ENCODE measurements around the gene PPP1R1C. TPM values are rescaled to one million over a fixed set of nuclear protein-coding genes. Genes with fewer than 3 reads are reported as not detected.

Gene PPP1R1C
- polyA plus RNA-seq, 1 donor from 2014 or later, result not detected

- TF ChIP-seq RAD21 (conservative IDR thresholded peaks at IDR 0.05) (no peak), SMC3 (conservative IDR thresholded peaks at IDR 0.05; ENCODE audit: poor library complexity) (no peak), CTCF (IDR thresholded peaks at IDR 0.05; ENCODE audit: poor library complexity, severe bottlenecking) (no peak), EZH2 (IDR thresholded peaks at IDR 0.05; ENCODE audit: borderline replicate concordance, insufficient read depth, low read length, poor library complexity, severe bottlenecking) (no peak), TAF1 (IDR thresholded peaks at IDR 0.05; ENCODE audit: low read depth) (no peak), EP300 (conservative IDR thresholded peaks at IDR 0.05; ENCODE audit: poor library complexity, severe bottlenecking) (no peak), POLR2AphosphoS5 (IDR thresholded peaks at IDR 0.05) (no peak), MXI1 (conservative IDR thresholded peaks at IDR 0.05; ENCODE audit: poor library complexity, severe bottlenecking) (no peak)
- TF ChIP-seq, protein P1, sequence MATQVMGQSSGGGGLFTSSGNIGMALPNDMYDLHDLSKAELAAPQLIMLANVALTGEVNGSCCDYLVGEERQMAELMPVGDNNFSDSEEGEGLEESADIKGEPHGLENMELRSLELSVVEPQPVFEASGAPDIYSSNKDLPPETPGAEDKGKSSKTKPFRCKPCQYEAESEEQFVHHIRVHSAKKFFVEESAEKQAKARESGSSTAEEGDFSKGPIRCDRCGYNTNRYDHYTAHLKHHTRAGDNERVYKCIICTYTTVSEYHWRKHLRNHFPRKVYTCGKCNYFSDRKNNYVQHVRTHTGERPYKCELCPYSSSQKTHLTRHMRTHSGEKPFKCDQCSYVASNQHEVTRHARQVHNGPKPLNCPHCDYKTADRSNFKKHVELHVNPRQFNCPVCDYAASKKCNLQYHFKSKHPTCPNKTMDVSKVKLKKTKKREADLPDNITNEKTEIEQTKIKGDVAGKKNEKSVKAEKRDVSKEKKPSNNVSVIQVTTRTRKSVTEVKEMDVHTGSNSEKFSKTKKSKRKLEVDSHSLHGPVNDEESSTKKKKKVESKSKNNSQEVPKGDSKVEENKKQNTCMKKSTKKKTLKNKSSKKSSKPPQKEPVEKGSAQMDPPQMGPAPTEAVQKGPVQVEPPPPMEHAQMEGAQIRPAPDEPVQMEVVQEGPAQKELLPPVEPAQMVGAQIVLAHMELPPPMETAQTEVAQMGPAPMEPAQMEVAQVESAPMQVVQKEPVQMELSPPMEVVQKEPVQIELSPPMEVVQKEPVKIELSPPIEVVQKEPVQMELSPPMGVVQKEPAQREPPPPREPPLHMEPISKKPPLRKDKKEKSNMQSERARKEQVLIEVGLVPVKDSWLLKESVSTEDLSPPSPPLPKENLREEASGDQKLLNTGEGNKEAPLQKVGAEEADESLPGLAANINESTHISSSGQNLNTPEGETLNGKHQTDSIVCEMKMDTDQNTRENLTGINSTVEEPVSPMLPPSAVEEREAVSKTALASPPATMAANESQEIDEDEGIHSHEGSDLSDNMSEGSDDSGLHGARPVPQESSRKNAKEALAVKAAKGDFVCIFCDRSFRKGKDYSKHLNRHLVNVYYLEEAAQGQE (IDR thresholded peaks at IDR 0.05; ENCODE audit: borderline replicate concordance), result no peak
- no peaks in the 10 kb centered on the region for H4K20me1 ChIP-seq (ENCODE audit: insufficient read depth)
- no peak overlapping the region for H2AFZ ChIP-seq (ENCODE audit: low read depth, low read length)
- no peaks in the 10 kb centered on the region for H3F3A ChIP-seq (ENCODE audit: insufficient read depth, low read length, poor library complexity, severe bottlenecking)
- H3K79me2 ChIP-seq (replicated peaks; ENCODE audit: insufficient read depth, low read length), result no peaks in the 10 kb centered on the region
- H3K36me3 ChIP-seq (ENCODE audit: insufficient read depth, low read length), result no peaks in the 10 kb centered on the region
- H3K27ac ChIP-seq (ENCODE audit: low read length), result no peak overlapping the region
- H3K4me2 ChIP-seq (ENCODE audit: low read length), result no peak overlapping the region
- no peaks in the 10 kb centered on the region for H3K9me2 ChIP-seq (ENCODE audit: insufficient read depth, low read length)
- H3K9me3 ChIP-seq (ENCODE audit: low read length), result no peaks in the 10 kb centered on the region
- H3K4me3 ChIP-seq (ENCODE audit: low read length), result no peak overlapping the region
- no peaks in the 10 kb centered on the region for H3K27me3 ChIP-seq (ENCODE audit: insufficient read depth, low read depth, low read length)
- H3K9ac ChIP-seq (ENCODE audit: low read length), result no peak overlapping the region
These were observed 61.9 kb downstream of the PPP1R1C start for GRCh38 chr2:182047544-182047943.

DNA sequence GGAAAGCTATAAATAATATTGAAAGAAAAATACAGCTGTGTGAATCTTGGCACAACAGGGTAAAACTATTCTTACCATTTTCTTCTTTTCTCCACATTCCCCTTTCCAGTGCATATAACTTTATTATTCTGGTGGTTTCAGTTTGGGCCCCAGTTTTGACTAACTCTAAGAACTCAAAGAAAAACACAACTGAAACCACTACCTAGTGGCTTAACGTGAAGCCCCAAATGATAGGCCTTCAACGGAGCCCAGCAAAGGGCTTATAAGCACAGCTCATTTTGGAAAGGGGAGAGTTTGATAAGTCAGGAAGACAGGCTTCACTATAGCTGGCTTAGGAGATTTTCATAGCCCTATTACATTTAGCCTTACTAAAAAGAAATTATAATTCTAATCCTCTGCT lies 62.4 kb downstream of the PPP1R1C start:
- TF ChIP-seq EZH2 (IDR thresholded peaks at IDR 0.05; ENCODE audit: borderline replicate concordance, insufficient read depth, low read length, poor library complexity, severe bottlenecking) (no peak), POLR2AphosphoS5 (IDR thresholded peaks at IDR 0.05) (no peak), SMC3 (conservative IDR thresholded peaks at IDR 0.05; ENCODE audit: poor library complexity) (no peak), CTCF (IDR thresholded peaks at IDR 0.05; ENCODE audit: poor library complexity, severe bottlenecking) (no peak), TAF1 (IDR thresholded peaks at IDR 0.05; ENCODE audit: low read depth) (no peak), EP300 (conservative IDR thresholded peaks at IDR 0.05; ENCODE audit: poor library complexity, severe bottlenecking) (no peak), MXI1 (conservative IDR thresholded peaks at IDR 0.05; ENCODE audit: poor library complexity, severe bottlenecking) (no peak), RAD21 (conservative IDR thresholded peaks at IDR 0.05) (no peak)
- TF ChIP-seq, protein P1 (IDR thresholded peaks at IDR 0.05; ENCODE audit: borderline replicate concordance), result no peak
- Histone ChIP-seq H4K20me1 (ENCODE audit: insufficient read depth) (no peaks in the 10 kb centered on the region), H3K27me3 (ENCODE audit: insufficient read depth, low read depth, low read length) (no peaks in the 10 kb centered on the region), H3K4me3 (ENCODE audit: low read length) (no peak overlapping the region), H3K9me3 (ENCODE audit: low read length) (no peaks in the 10 kb centered on the region), H2AFZ (ENCODE audit: low read depth, low read length) (no peak overlapping the region), H3K4me2 (ENCODE audit: low read length) (no peak overlapping the region), H3K9ac (ENCODE audit: low read length) (no peak overlapping the region), H3K9me2 (ENCODE audit: insufficient read depth, low read length) (no peaks in the 10 kb centered on the region), H3K79me2 (replicated peaks; ENCODE audit: insufficient read depth, low read length) (no peaks in the 10 kb centered on the region), H3F3A (ENCODE audit: insufficient read depth, low read length, poor library complexity, severe bottlenecking) (no peaks in the 10 kb centered on the region), H3K27ac (ENCODE audit: low read length) (no peak overlapping the region), H3K36me3 (ENCODE audit: insufficient read depth, low read length) (no peaks in the 10 kb centered on the region)

All from neural cell (in vitro differentiated cells).